SK-N-SH (cell line): Measurements from ENCODE around the gene NPHS1.

Source experiments
- TAF1 ChIP-seq: IDR thresholded peaks from 2 replicates; pipeline ENCODE4 v1.6.1; 2012; ENCODE audit warnings: low read depth, mild to moderate bottlenecking, low read length, moderate library complexity, borderline replicate concordance
- TF ChIP-seq, protein P1 (sequence below): fragments of 200-600 bp; sonication (generic); IDR thresholded peaks from 2 replicates; pipeline ENCODE4 v1.6.1; 2017; ENCODE audit warnings: antibody characterized with exemption, mild to moderate bottlenecking, moderate library complexity

DNA sequence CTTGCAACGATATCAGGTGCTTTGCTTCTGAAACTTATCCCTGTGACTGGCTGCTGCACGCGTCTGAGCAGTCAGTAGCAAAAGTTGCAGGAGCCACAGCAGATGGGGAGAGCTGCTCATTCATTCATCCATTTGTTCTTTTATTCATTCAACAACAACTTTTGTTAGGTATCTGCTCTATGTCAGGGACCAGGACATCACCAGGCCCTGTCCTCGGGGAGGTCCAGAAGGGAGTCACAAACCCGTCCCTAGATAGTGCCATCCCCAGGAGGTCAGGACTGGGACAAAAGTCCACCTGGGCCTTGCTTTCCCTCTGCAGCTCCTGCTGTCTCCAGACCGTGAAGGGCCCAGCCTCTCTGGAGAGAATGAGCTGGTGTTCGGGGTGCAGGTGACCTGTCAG is 74.3 kb downstream of the NPHS1 start:
- no peak for TF ChIP-seq TAF1
- TF ChIP-seq, protein P1, sequence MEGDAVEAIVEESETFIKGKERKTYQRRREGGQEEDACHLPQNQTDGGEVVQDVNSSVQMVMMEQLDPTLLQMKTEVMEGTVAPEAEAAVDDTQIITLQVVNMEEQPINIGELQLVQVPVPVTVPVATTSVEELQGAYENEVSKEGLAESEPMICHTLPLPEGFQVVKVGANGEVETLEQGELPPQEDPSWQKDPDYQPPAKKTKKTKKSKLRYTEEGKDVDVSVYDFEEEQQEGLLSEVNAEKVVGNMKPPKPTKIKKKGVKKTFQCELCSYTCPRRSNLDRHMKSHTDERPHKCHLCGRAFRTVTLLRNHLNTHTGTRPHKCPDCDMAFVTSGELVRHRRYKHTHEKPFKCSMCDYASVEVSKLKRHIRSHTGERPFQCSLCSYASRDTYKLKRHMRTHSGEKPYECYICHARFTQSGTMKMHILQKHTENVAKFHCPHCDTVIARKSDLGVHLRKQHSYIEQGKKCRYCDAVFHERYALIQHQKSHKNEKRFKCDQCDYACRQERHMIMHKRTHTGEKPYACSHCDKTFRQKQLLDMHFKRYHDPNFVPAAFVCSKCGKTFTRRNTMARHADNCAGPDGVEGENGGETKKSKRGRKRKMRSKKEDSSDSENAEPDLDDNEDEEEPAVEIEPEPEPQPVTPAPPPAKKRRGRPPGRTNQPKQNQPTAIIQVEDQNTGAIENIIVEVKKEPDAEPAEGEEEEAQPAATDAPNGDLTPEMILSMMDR = no peak
